HCT116 (cell line): ENCODE measurements around the gene EVI5.

ENCODE experiments used
- CTCF ChIP-seq, 3 experiments: fragments of 200-600 bp in 1 of 3; sonication (generic) in 1 of 3; IDR thresholded peaks in 2 of 3; conservative IDR thresholded peaks in 1 of 3; 2 replicates each; pipeline ENCODE4 v1.5.1; 2012 to 2017; ENCODE audit warnings: low read depth in 2 of 3, low read length in 2 of 3, antibody characterized with exemption in 1 of 3, borderline replicate concordance in 1 of 3, control low read depth in 1 of 3, mild to moderate bottlenecking in 1 of 3, mixed read lengths in 1 of 3, mixed run types in 1 of 3, moderate library complexity in 1 of 3; ENCODE audit not compliant: insufficient read depth in 1 of 3
- ELF1 ChIP-seq: IDR thresholded peaks from 2 replicates; pipeline ENCODE4 v1.6.1; 2012; ENCODE audit warnings: low read depth, borderline replicate concordance
- EZH2 ChIP-seq: fragments of 200-600 bp; sonication (generic); IDR thresholded peaks from 2 replicates; pipeline ENCODE4 v1.6.1; 2017; ENCODE audit warnings: antibody characterized with exemption, mixed run types
- EZH2phosphoT487 ChIP-seq: fragments of 200-600 bp; IDR thresholded peaks from 2 replicates; pipeline ENCODE4 v1.6.1; 2018; ENCODE audit warnings: antibody characterized with exemption, borderline replicate concordance
- MAX ChIP-seq: IDR thresholded peaks from 2 replicates; pipeline ENCODE4 v1.6.1; 2012
- POLR2AphosphoS5 ChIP-seq: IDR thresholded peaks from 2 replicates; pipeline ENCODE4 v1.6.1; 2011; ENCODE audit warnings: mild to moderate bottlenecking, low read depth, low read length, moderate library complexity
- RAD21 ChIP-seq: IDR thresholded peaks from 2 replicates; pipeline ENCODE4 v1.6.1; 2012; ENCODE audit warnings: low read depth, mild to moderate bottlenecking
- SIN3A ChIP-seq: IDR thresholded peaks from 2 replicates; pipeline ENCODE4 v1.6.1; 2012; ENCODE audit warnings: low read depth
- YY1 ChIP-seq: IDR thresholded peaks from 2 replicates; pipeline ENCODE4 v1.6.1; 2011; ENCODE audit warnings: low read length, low read depth, moderate library complexity, mild to moderate bottlenecking; ENCODE audit not compliant: insufficient replicate concordance; ENCODE audit errors: extremely low read depth

GRCh38 chr1:92736395-92736794, 48.5 kb downstream of the EVI5 start:
- TF ChIP-seq ELF1, result no peak
- TF ChIP-seq MAX, result no peak
- no peak for TF ChIP-seq POLR2AphosphoS5
- TF ChIP-seq CTCF (IDR thresholded peaks at IDR 0.05 in 2 of 3, conservative IDR thresholded peaks at IDR 0.05 in 1 of 3; ENCODE audit: borderline replicate concordance in 1 of 3, insufficient read depth in 1 of 3, low read depth in 2 of 3, low read length in 2 of 3), result peak; percentile 5 to 48 (median 26); a peak in 3 of 6 replicates
- no peak for TF ChIP-seq EZH2phosphoT487
- no peak for TF ChIP-seq YY1
- no peak for TF ChIP-seq EZH2
- no peak for TF ChIP-seq SIN3A
- TF ChIP-seq RAD21, result peak; percentile 27; the same call in 1 of the 2 replicates
